NCI-H128 (cell line): ENCODE results near the gene PPP6R1.
"Not testable (repeated sequence)": the region's sequence is repeated elsewhere in the genome, so short reads cannot be mapped to it uniquely, and the experiment has no call there.

Experiments
- DNase-seq: peaks from one replicate; lab custom pipeline; 2025; ENCODE audit not compliant: unreplicated experiment; lab: John Stamatoyannopoulos, UW

The PPP6R1 gene

GRCh38 chr19:55224679-55225414 lies 34.0 kb downstream of the PPP6R1 start:
- not testable (repeated sequence) for DNase-seq

- no peak for DNase-seq
Measured at GRCh38 chr19:55224038-55224665, 34.7 kb downstream of the PPP6R1 start.

DNA sequence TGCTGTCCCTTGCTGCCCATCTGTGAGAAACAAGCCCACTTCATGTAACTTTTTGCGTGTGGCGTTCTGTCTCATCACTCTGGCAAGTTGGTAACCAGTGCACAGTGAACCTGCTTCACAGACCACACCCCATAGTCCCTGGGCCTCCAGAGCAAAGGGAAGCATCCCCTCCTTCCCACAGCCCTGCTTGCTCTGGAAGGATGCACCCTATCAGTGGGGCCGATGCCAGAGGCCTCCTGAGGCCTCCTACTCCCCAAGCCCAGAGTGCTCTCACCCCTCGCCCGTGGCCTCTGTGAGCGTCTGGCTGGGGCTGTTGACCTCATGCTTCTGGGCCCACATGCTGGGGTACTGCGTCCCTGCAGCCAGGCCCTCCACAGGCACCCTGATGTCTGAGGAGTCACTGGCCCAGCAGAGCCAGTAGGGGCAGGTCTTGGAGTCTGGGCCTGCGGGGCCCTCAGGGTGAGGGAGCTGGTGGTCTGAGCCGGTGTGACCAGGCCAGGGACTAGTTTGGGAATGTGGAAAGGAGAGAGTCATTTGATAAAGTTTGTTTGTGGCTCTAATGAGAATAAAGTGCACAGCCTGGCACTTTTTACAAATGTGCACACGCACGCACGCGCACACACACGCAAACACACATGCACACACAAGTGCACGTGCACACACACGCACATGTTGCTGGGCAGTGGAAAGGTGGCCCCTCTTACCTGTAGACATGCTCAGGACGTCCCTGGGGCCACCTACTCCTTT lies 35.4 kb downstream of the PPP6R1 start:
- no peak for DNase-seq

DNA sequence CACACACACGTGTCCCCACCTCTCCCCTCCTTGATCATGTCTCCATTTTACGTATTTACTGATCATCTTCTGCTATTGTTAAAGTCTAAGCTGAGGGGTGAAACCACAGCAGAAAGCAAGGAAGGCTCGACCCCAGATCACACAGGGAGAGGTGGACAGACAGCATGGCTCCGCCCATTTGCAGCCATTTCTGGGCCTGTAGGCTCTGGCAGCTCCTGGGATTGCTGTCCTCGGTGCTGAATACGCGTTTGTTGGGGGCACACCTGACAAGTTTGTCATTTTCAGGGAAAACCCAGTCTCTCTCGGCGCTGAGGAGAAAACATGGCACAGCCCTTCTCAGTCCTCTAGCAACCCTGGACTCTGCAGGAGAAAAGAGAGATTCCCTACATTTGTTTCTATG lies 38.3 kb downstream of the PPP6R1 start:
- no peak for DNase-seq

- DNase-seq, result peak; percentile 87
Measured at GRCh38 chr19:55216461-55217198, 42.2 kb downstream of the PPP6R1 start.

DNA sequence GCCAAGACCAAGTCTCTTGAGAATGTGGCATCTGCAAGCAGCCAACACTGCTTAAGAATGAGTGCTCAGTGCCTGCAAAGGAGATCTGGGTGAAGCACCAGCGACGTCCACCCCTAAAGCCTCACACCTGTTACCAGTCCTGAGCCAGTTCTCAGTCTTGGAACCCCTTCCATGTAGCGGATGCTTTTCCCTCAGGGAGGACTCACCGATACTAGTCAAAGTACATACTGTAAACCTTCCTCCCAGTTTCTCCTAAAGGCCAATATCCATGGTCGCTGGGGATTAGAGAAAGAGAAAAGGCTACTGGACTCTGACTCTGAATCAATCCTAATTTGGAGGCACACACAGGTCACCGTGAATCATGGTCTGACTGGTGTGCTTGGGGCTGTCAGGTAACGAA lies 45.3 kb downstream of the PPP6R1 start:
- DNase-seq, result no peak

GRCh38 chr19:55212447-55212846 lies 46.4 kb downstream of the PPP6R1 start:
- DNase-seq, result no peak

DNA sequence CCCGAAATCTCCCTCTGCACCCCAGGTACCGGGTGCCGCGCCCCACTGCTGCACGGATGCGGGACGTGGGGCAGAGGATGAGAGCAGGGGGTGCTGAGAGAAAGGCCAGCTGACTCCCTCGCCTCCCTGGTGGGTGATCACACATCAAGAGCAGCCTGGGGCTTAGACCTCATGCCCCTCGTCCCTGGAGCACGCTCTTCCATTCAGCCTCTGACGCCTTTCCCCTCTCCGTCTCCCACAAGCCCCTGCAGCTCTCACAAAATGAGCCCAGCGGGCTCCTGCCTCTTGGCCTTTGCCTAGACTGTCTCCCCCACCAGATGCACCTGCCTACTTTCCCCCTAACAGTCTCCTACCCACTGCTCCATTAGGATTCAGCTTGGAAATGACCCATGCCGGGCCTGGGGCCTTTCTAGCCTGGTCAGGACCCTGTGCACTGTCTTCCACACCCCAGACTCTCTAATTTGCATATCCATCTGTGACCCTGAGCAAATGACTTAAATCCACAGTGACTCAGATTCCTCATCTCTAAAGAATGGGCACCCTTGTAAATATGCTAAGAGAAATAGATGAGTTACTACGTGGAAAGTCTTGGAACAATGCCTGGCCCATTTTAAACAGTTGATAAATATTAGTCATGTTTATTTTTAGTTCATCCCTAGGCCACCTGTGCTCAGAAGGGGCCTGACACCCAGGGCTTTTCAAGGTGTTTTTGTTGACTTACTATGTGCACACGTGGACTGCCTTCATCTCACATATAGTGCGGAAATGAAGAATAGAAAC lies 48.9 kb downstream of the PPP6R1 start:
- DNase-seq, result no peak

- no peak for DNase-seq
Measured at GRCh38 chr19:55208880-55209692, 49.7 kb downstream of the PPP6R1 start, which contains the start of gene PTPRH. PTPRH (minus strand) TSS chr19:55209501; CDS start chr19:55209433, 68 bp downstream.

DNA sequence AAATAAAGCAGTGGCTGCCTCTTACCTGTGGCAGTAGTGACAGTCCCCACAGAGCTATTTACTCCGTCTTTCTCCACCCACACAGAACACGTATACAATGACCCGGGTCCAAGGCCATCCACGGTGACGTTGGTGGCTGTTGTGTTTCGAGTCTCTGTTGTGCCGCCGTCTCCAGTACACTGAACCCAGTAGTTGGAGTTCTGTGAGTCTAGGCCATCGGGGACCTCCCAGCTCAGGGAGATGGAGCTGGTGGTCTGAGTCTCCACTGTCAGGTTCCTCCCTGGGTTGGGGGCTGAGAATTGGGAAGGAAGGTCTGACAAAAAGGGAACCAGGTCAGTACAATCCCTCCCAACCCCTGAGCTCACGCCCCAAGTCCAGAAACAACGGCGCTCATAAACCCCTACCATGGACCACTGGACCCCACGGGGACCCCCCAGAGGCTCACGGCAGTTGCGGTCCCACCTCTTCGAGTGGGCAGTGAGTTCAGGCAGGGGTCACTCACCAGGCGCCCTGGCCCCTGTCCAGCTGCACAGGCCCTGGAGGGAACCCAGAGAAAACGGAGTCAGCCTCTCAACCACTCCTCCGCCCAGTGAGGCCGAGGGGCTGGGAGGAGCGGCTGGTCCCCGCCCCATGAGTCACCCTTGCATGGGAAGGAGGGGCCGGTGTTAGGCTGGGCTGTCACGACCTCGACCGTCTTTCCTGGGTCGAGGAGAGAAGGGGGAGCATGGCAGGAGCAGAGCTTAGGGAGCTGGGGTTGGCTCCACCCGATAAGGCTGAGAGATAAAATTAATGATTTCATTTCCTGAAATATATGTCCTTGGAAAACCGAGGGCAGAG lies 51.9 kb downstream of the PPP6R1 start:
- DNase-seq, result peak; percentile 24

- not testable (repeated sequence) for DNase-seq
Measured at GRCh38 chr19:55202199-55202598, 56.6 kb downstream of the PPP6R1 start.

DNA sequence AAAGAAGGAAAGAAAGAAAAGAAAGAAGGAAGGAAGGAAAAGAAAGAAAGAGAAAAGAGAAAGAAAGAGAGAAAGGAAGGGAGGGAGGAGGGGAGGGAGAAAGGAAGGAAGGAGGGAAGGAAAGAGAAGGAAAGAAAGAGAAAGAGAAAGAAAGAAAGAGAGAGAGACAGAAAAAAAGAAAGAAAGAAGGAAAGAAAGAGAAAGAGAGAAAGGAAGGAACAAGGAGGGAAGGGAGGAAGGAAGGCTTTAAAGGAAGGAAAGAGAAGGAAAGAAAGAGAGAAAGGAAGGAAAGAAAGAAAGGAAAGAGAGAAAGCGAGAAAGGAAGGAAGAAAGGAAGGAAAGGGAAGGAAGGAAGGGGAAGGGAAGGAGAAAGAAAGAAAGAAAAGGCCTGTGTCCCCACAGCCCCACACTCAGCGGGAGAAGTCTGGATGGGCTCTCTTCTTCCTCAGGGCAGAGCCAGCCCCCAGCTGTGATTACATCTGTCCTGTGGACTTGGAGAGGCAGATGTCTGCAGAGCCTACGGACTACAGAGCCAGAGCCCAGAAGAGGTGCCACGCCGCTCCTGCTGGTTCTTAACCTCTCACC lies 59.1 kb downstream of the PPP6R1 start:
- no peak for DNase-seq

DNA sequence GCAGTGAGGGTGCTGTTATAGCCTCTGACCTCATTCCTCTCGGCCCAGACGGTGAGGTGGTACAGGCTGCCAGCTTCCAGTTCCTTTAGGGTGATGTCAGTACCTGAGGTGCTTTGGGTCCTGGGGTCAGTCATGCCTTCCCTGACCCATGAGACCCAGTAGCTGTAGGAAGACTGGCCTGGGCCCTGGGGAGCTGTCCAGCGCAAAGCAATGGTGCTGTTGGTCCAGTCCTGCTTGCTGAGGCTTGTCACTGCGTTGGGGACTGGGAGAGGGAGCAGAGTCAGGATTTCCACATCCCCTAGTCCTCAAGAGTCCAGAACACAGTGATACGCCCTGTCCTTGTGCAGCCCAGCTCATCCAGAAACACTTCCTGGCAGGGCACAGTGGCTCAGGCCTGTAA lies 60.2 kb downstream of the PPP6R1 start:
- no peak for DNase-seq

- DNase-seq, result no peak
Measured at GRCh38 chr19:55197528-55197927, 61.3 kb downstream of the PPP6R1 start.

DNA sequence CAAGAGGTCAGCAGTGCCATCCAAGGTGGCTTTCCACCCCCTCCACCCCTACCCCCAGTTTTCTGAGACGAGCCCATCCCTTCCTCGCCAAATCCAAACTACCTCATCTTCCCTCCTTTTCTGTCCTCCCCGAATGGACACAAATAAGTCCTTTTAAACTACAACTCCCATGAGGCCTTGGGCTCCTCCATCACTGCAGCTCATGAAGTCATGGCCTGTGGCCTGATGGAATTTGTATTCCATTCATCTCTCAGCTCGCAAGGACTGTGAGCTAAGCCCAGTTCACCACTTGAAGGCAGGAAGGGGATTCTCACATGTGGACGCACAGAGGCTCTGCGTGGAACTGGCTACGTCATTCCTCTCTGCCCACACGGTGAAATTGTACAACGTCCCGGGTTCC lies 62.0 kb downstream of the PPP6R1 start:
- DNase-seq, result no peak

- no peak for DNase-seq
Measured at GRCh38 chr19:55193481-55193880, 65.3 kb downstream of the PPP6R1 start.

DNA sequence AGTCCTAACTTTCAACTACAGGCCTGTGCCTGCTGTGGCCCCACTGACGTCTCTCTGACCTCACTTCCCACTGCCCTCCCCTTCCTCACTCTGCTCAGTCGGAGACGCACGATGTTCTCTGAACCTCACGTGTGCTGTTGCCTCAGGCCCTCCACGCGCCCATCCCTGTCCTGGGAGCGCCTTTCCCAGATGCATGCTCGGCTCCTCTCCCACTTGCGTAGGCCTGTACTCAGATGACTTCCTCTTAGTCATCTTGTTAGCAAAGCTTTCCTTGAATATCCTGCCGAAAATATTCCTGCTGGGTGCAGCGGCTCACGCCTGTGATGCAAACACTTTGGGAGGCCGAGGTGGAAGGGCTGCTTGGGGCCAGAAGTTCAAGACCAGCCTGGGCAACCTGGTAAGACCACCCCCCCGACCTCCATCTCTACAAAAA lies 69.4 kb downstream of the PPP6R1 start:
- no peak for DNase-seq

- DNase-seq, result no peak
Measured at GRCh38 chr19:55188625-55189024, 70.2 kb downstream of the PPP6R1 start.
